Measurements from ENCODE around the gene NELL1. TPM values are rescaled to one million over a fixed set of nuclear protein-coding genes. Genes with fewer than 3 reads are reported as not detected.

NELL1 gene
- total and polyA plus RNA-seq, 2 experiments from 2014 or later: 8.9 to 20.1 TPM

- no peak for DNase-seq (ENCODE audit: low spot score)
- no peaks in the 10 kb centered on the region for H3K9me2 ChIP-seq (replicated peaks; ENCODE audit: insufficient read depth)
- H3K4me1 ChIP-seq (ENCODE audit: insufficient read depth): no peaks in the 10 kb centered on the region
- TF ChIP-seq EZH2phosphoT487 (IDR thresholded peaks at IDR 0.05; ENCODE audit: low read depth, severe bottlenecking, unreplicated experiment) (no peak), CTCF (IDR thresholded peaks at IDR 0.05; ENCODE audit: poor library complexity) (no peak), EZH2 (IDR thresholded peaks at IDR 0.05; ENCODE audit: borderline replicate concordance) (no peak)
- no peak overlapping the region for H2AFZ ChIP-seq
- H3K4me2 ChIP-seq: no peak overlapping the region
- H3K27me3 ChIP-seq: no peaks in the 10 kb centered on the region
- no peaks in the 10 kb centered on the region for H3K9me3 ChIP-seq (ENCODE audit: low read depth)
- no peaks in the 10 kb centered on the region for H4K20me1 ChIP-seq (ENCODE audit: insufficient read depth, poor library complexity, severe bottlenecking)
- WGBS (ENCODE audit: low lambda C conversion rate, missing lambda C conversion rate): 45% methylated on average over 2 of the region's 2 CpGs
- no peak overlapping the region for H3K4me3 ChIP-seq
- H3K36me3 ChIP-seq (replicated peaks; ENCODE audit: insufficient read depth, low read depth): no peaks in the 10 kb centered on the region
- H3K79me2 ChIP-seq: no peaks in the 10 kb centered on the region
- no peak overlapping the region for H3K27ac ChIP-seq
Measured at GRCh38 chr11:21343204-21343603, 673.8 kb downstream of the NELL1 start.

- Histone ChIP-seq H3K36me3 (replicated peaks; ENCODE audit: insufficient read depth, low read depth) (no peaks in the 10 kb centered on the region), H3K79me2 (no peaks in the 10 kb centered on the region), H3K4me1 (ENCODE audit: insufficient read depth) (no peaks in the 10 kb centered on the region), H4K20me1 (ENCODE audit: insufficient read depth, poor library complexity, severe bottlenecking) (no peaks in the 10 kb centered on the region), H2AFZ (no peak overlapping the region), H3K9me3 (ENCODE audit: low read depth) (no peaks in the 10 kb centered on the region), H3K27me3 (no peaks in the 10 kb centered on the region), H3K4me3 (no peak overlapping the region), H3K27ac (no peak overlapping the region), H3K9me2 (replicated peaks; ENCODE audit: insufficient read depth) (no peaks in the 10 kb centered on the region), H3K4me2 (no peak overlapping the region)
- DNase-seq (ENCODE audit: low spot score): no peak
- TF ChIP-seq EZH2phosphoT487 (IDR thresholded peaks at IDR 0.05; ENCODE audit: low read depth, severe bottlenecking, unreplicated experiment): no peak
- TF ChIP-seq CTCF (IDR thresholded peaks at IDR 0.05; ENCODE audit: poor library complexity): no peak
- TF ChIP-seq EZH2 (IDR thresholded peaks at IDR 0.05; ENCODE audit: borderline replicate concordance): no peak
Measured at GRCh38 chr11:21346361-21346760, 677.0 kb downstream of the NELL1 start.

GRCh38 chr11:21350613-21351012 lies 681.2 kb downstream of the NELL1 start:
- Histone ChIP-seq H3K27ac (no peak overlapping the region), H3K9me3 (ENCODE audit: low read depth) (no peaks in the 10 kb centered on the region), H3K4me1 (ENCODE audit: insufficient read depth) (no peaks in the 10 kb centered on the region), H3K4me2 (no peak overlapping the region), H3K36me3 (replicated peaks; ENCODE audit: insufficient read depth, low read depth) (no peaks in the 10 kb centered on the region), H3K79me2 (no peaks in the 10 kb centered on the region), H3K9me2 (replicated peaks; ENCODE audit: insufficient read depth) (no peaks in the 10 kb centered on the region), H4K20me1 (ENCODE audit: insufficient read depth, poor library complexity, severe bottlenecking) (no peaks in the 10 kb centered on the region), H2AFZ (no peak overlapping the region), H3K4me3 (no peak overlapping the region), H3K27me3 (no peaks in the 10 kb centered on the region)
- no peak for DNase-seq (ENCODE audit: low spot score)
- 84% methylated on average over 2 of the region's 2 CpGs for WGBS (ENCODE audit: low lambda C conversion rate, missing lambda C conversion rate)
- TF ChIP-seq CTCF (IDR thresholded peaks at IDR 0.05; ENCODE audit: poor library complexity): no peak
- TF ChIP-seq EZH2 (IDR thresholded peaks at IDR 0.05; ENCODE audit: borderline replicate concordance): no peak
- TF ChIP-seq EZH2phosphoT487 (IDR thresholded peaks at IDR 0.05; ENCODE audit: low read depth, severe bottlenecking, unreplicated experiment): no peak

GRCh38 chr11:21353425-21353824 lies 684.0 kb downstream of the NELL1 start:
- Histone ChIP-seq H3K27ac (no peak overlapping the region), H3K27me3 (no peaks in the 10 kb centered on the region), H3K79me2 (no peaks in the 10 kb centered on the region), H4K20me1 (ENCODE audit: insufficient read depth, poor library complexity, severe bottlenecking) (no peaks in the 10 kb centered on the region), H3K9me2 (replicated peaks; ENCODE audit: insufficient read depth) (no peaks in the 10 kb centered on the region), H3K9me3 (ENCODE audit: low read depth) (no peaks in the 10 kb centered on the region), H3K36me3 (replicated peaks; ENCODE audit: insufficient read depth, low read depth) (no peaks in the 10 kb centered on the region), H3K4me3 (no peak overlapping the region), H3K4me1 (ENCODE audit: insufficient read depth) (no peaks in the 10 kb centered on the region), H2AFZ (no peak overlapping the region), H3K4me2 (no peak overlapping the region)
- 82% methylated on average over 5 of the region's 5 CpGs for WGBS (ENCODE audit: low lambda C conversion rate, missing lambda C conversion rate)
- no peak for DNase-seq (ENCODE audit: low spot score)
- no peak for TF ChIP-seq EZH2phosphoT487 (IDR thresholded peaks at IDR 0.05; ENCODE audit: low read depth, severe bottlenecking, unreplicated experiment)
- TF ChIP-seq EZH2 (IDR thresholded peaks at IDR 0.05; ENCODE audit: borderline replicate concordance): no peak
- no peak for TF ChIP-seq CTCF (IDR thresholded peaks at IDR 0.05; ENCODE audit: poor library complexity)

All from hepatocyte (in vitro differentiated cells).